HEK293 (cell line): ENCODE results near the gene ORM2.

ENCODE experiments used
- ZNF174 ChIP-seq: fragments of 450-650 bp; formaldehyde crosslinking; IDR thresholded peaks from 2 replicates; pipeline ENCODE4 v1.5.0; 2017; ENCODE audit warnings: missing biosample characterization, mild to moderate bottlenecking, missing genetic modification characterization
- ZNF555 ChIP-seq: fragments of 450-650 bp; formaldehyde crosslinking; conservative IDR thresholded peaks from 2 replicates; pipeline ENCODE4 v1.5.1; 2017; ENCODE audit warnings: missing biosample characterization, mild to moderate bottlenecking, missing genetic modification characterization, inconsistent platforms
- TF ChIP-seq, protein P1 (sequence below): fragments of 450-650 bp; formaldehyde crosslinking; IDR thresholded peaks from 2 replicates; pipeline ENCODE4 v1.5.1; 2016; ENCODE audit warnings: missing biosample characterization, missing genetic modification characterization
- TF ChIP-seq, protein P2 (sequence below): fragments of 450-650 bp; formaldehyde crosslinking; IDR thresholded peaks from 2 replicates; pipeline ENCODE4 v1.5.1; 2016; ENCODE audit warnings: missing biosample characterization, missing genetic modification characterization
- TF ChIP-seq, protein P3 (sequence below): fragments of 450-650 bp; IDR thresholded peaks from 2 replicates; pipeline ENCODE4 v1.5.1; 2018; ENCODE audit warnings: missing biosample characterization, mild to moderate bottlenecking, missing genetic modification characterization

DNA sequence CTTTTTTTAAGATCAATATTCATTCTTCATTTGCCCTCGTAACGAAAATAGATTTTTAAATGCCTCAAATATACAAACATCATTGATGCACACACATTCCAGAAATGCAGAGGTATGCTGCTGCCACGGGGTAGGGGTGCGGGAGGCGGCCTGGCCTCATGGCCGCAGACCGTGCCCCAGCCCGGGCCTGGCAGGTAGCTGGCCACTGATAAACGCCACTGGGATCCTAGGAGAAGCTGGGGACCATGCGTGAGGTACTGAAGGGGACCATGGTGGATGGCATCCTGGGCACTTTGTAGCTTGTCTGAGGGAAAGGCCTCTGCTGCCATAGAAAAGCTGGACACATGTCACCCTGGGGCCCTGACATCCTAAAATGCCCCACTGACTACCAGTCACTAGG is 6.5 kb downstream of the ORM2 start:
- TF ChIP-seq, protein P1, sequence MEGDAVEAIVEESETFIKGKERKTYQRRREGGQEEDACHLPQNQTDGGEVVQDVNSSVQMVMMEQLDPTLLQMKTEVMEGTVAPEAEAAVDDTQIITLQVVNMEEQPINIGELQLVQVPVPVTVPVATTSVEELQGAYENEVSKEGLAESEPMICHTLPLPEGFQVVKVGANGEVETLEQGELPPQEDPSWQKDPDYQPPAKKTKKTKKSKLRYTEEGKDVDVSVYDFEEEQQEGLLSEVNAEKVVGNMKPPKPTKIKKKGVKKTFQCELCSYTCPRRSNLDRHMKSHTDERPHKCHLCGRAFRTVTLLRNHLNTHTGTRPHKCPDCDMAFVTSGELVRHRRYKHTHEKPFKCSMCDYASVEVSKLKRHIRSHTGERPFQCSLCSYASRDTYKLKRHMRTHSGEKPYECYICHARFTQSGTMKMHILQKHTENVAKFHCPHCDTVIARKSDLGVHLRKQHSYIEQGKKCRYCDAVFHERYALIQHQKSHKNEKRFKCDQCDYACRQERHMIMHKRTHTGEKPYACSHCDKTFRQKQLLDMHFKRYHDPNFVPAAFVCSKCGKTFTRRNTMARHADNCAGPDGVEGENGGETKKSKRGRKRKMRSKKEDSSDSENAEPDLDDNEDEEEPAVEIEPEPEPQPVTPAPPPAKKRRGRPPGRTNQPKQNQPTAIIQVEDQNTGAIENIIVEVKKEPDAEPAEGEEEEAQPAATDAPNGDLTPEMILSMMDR (tag by site-specific recombination) = no peak
- TF ChIP-seq, protein P2, sequence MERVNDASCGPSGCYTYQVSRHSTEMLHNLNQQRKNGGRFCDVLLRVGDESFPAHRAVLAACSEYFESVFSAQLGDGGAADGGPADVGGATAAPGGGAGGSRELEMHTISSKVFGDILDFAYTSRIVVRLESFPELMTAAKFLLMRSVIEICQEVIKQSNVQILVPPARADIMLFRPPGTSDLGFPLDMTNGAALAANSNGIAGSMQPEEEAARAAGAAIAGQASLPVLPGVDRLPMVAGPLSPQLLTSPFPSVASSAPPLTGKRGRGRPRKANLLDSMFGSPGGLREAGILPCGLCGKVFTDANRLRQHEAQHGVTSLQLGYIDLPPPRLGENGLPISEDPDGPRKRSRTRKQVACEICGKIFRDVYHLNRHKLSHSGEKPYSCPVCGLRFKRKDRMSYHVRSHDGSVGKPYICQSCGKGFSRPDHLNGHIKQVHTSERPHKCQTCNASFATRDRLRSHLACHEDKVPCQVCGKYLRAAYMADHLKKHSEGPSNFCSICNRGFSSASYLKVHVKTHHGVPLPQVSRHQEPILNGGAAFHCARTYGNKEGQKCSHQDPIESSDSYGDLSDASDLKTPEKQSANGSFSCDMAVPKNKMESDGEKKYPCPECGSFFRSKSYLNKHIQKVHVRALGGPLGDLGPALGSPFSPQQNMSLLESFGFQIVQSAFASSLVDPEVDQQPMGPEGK = no peak
- TF ChIP-seq, protein P3, sequence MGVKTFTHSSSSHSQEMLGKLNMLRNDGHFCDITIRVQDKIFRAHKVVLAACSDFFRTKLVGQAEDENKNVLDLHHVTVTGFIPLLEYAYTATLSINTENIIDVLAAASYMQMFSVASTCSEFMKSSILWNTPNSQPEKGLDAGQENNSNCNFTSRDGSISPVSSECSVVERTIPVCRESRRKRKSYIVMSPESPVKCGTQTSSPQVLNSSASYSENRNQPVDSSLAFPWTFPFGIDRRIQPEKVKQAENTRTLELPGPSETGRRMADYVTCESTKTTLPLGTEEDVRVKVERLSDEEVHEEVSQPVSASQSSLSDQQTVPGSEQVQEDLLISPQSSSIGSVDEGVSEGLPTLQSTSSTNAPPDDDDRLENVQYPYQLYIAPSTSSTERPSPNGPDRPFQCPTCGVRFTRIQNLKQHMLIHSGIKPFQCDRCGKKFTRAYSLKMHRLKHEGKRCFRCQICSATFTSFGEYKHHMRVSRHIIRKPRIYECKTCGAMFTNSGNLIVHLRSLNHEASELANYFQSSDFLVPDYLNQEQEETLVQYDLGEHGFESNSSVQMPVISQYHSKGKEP = no peak
- TF ChIP-seq ZNF555 (tag by site-specific recombination) = no peak
- no peak for TF ChIP-seq ZNF174 (tag by site-specific recombination)
